GM12872 (cell line): ENCODE measurements around the gene ATP8B1.

Source experiments
- TF ChIP-seq, protein P1 (sequence below): IDR thresholded peaks from 3 replicates; pipeline ENCODE4 v1.5.1; 2011; ENCODE audit warnings: low read depth, mild to moderate bottlenecking, low read length, moderate library complexity; ENCODE audit not compliant: insufficient read depth

ATP8B1 gene

GRCh38 chr18:57640749-57641148 lies 162.4 kb downstream of the ATP8B1 start:
- TF ChIP-seq, protein P1, sequence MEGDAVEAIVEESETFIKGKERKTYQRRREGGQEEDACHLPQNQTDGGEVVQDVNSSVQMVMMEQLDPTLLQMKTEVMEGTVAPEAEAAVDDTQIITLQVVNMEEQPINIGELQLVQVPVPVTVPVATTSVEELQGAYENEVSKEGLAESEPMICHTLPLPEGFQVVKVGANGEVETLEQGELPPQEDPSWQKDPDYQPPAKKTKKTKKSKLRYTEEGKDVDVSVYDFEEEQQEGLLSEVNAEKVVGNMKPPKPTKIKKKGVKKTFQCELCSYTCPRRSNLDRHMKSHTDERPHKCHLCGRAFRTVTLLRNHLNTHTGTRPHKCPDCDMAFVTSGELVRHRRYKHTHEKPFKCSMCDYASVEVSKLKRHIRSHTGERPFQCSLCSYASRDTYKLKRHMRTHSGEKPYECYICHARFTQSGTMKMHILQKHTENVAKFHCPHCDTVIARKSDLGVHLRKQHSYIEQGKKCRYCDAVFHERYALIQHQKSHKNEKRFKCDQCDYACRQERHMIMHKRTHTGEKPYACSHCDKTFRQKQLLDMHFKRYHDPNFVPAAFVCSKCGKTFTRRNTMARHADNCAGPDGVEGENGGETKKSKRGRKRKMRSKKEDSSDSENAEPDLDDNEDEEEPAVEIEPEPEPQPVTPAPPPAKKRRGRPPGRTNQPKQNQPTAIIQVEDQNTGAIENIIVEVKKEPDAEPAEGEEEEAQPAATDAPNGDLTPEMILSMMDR: no peak

DNA sequence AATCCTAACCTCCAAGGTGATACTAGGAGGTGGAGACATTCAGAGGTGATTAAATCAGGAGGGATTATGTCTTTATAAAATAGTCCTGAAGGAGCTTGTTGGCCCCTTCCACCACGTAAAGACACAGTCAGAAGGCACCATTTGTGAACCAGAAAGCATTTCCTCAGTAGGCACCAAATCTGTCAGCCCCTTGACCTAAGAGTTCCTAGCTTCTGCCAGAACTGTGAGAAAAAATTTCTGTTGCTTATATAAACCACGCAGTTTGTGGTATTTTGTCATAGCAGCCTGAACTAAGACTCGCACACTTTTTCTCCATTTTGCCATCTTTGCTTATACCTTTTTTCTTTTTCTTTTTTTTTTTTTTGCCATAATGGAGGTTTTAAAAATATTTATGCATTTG lies 162.9 kb downstream of the ATP8B1 start:
- TF ChIP-seq, protein P1: no peak

DNA sequence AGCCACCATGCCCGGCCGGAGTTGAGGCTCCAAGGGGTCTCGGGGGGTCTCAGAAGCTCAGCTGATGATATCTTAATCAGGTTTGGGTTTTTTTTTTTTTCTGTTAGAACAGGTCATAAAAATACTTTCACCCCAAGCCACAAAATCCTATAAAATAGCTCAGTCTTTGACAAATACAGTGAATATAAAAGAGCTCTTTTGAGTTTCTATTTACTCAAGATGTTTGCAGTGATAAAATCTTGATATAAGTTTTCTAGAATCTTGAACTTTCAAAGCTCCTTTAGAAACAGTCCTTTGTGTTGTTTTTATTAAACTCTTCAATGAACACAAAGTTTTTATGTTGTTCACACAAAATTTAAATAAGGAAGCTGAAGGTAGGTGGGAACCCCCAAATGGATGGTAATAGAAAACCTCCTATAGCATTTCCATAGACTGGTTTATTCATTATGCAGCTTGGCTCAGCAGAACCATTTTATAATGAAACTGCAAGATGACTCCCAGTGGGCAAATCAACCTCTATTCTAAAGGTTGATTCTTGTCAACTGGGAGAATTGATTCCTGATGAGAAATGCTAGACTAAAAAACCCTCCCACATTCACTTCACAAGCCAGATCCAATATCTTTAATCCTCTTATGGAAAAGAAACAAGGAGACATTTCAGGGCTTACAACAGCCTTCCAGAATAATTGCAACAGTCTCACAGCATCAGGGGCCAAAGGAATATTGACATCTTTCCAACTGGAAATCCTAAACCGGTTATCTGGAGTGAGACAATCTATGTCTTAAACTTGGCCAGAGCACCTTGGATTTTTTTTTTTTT lies 167.9 kb downstream of the ATP8B1 start:
- TF ChIP-seq, protein P1: no peak

DNA sequence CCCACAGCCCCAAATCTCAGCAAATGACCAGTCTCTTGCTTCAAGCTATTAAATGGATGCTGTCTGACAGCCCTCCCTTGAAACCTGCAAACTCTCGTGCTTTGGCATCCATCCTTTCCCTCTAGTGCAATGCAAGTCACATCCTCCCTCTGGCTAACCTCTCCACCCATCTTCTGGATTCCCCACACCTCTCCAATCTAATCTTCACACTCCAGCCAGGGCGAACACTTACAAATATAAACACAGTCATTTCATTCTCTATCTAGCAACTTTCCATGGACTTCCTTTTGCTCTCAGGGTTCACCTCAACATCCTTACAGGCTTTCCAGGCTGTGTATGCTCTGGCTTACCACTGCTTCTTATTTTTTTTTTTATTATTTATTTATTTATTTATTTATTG lies 171.4 kb downstream of the ATP8B1 start:
- TF ChIP-seq, protein P1: no peak

DNA sequence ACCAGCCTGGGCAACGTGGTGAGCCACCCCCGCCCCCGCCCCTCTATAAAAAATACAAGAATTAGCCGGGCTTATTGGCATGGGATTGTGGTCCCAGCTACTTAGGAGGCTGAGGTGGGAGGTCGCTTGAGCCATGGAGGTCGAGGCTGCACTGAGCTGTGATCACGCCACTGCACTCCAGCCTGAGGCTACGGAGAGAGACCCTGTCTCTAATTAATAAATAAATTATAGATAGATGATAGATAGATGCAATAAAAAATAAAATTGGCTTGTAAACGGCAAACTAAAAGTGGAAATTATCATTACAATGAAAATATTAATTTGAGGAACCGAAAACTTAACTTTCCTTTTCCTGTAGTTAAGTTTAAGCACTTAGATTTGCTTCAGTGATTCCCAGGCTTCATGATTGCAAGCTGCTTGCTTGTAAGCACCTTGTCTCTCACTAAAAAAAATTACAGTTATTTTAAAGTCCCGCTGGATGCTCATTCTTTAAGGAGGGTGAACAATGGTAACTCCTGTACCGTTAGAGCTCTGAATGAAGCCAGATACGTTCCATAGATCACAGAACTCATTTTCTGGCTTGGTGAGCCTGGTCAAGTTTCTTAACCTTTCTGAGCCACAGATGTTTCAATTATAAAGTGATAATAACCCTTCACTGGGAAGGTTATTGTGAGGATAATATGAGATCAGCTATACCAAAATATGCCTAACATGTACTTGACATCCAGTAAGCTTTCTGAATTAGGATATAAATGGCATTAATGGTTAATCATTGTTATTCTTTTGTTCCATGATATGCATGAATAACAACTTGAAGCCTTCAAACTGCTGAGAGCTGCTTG lies 172.1 kb downstream of the ATP8B1 start:
- TF ChIP-seq, protein P1: no peak

GRCh38 chr18:57630002-57630753 lies 172.9 kb downstream of the ATP8B1 start:
- TF ChIP-seq, protein P1: peak; percentile 76

DNA sequence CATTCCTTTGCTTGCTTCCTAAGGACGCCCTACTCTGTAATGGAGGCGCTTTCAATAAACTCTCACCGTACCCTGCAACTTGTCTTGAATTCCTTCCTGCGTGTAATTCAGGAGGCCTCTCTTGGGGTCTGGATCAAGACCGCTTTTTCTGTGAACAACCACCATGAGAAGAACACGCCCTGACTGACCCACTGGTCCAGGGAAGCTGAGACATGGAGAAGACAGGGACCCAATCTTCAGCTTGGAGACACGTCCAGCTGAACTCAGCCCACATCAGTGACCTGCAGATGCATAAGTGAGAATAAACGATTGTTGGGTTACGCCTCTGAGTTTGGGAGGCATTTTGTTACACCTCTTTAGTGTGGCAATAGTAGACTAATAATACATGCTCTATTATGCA lies 173.7 kb downstream of the ATP8B1 start:
- TF ChIP-seq, protein P1: no peak
